Calu3 (cell line): ENCODE results near the gene PCNT. TPM values are rescaled to one million over a fixed set of nuclear protein-coding genes. Genes with fewer than 3 reads are reported as not detected.

Experiments used
- BruUV-seq: library from RNA; stranded (reverse); fragments of 400-500 nt; replicated peaks from 2 replicates; lab custom pipeline; 2021; lab: Mats Ljungman, UMichigan
- CTCF ChIA-PET: fragments of 300-600 bp; sonication (Branson Sonifier 250); formaldehyde crosslinking; loops from one replicate; lab custom pipeline; 2022; ENCODE audit warnings: antibody characterized with exemption; lab: Charles Lee
- DNase-seq: peaks from one replicate; pipeline ENCODE4 v3.0.0; 2022
- H3K27ac Mint-ChIP-seq: one replicate; pipeline ENCODE4 v1.8.0; 2022; ENCODE audit warnings: mixed read lengths; ENCODE audit not compliant: unreplicated experiment
- H3K27me3 Mint-ChIP-seq: one replicate; pipeline ENCODE4 v1.8.0; 2022; ENCODE audit warnings: mixed read lengths; ENCODE audit not compliant: unreplicated experiment
- H3K36me3 Mint-ChIP-seq: one replicate; pipeline ENCODE4 v1.8.0; 2022; ENCODE audit warnings: mild to moderate bottlenecking, moderate library complexity, mixed read lengths; ENCODE audit not compliant: insufficient read depth, unreplicated experiment
- H3K4me1 Mint-ChIP-seq: one replicate; pipeline ENCODE4 v1.8.0; 2022; ENCODE audit warnings: mild to moderate bottlenecking, low read depth, mixed read lengths; ENCODE audit not compliant: unreplicated experiment
- H3K4me3 Mint-ChIP-seq: one replicate; pipeline ENCODE4 v1.8.0; 2022; ENCODE audit warnings: mild to moderate bottlenecking, low read depth, moderate library complexity, mixed read lengths; ENCODE audit not compliant: unreplicated experiment
- H3K9me3 Mint-ChIP-seq: one replicate; pipeline ENCODE4 v1.8.0; 2022; ENCODE audit warnings: low read depth, mixed read lengths; ENCODE audit not compliant: unreplicated experiment
- intact Hi-C: fragments of 100-400 bp; cut with micrococcal nuclease; formaldehyde crosslinking; loops from one replicate; pipeline ENCODE4 v1.10.0; 2022; ENCODE audit not compliant: unreplicated experiment
- total RNA-seq: library from RNA; stranded (reverse); gene quantifications from 2 replicates; pipeline ENCODE4 v1.2.3, GENCODE V29; 2022
- TF ChIP-seq, protein P1 (sequence below): fragments of 200-600 bp; IDR thresholded peaks from one replicate; pipeline ENCODE4 v1.8.0; 2022; ENCODE audit warnings: antibody characterized with exemption; ENCODE audit not compliant: unreplicated experiment

The PCNT gene
- total RNA-seq, 1 experiment from 2014 or later = 32.2 TPM

GRCh38 chr21:46381541-46381940 is 57.6 kb downstream of the PCNT start:
- Mint-ChIP-seq H3K27ac (no peak overlapping the region), H3K27me3 (no peaks in the 10 kb centered on the region), H3K36me3 (peaks cover 10% of the 10 kb centered on the region), H3K4me3 (no peak overlapping the region), H3K4me1 (no peaks in the 10 kb centered on the region), H3K9me3 (no peaks in the 10 kb centered on the region)
- DNase-seq = no peak
- BruUV-seq = no TSS peak
- TF ChIP-seq, protein P1, sequence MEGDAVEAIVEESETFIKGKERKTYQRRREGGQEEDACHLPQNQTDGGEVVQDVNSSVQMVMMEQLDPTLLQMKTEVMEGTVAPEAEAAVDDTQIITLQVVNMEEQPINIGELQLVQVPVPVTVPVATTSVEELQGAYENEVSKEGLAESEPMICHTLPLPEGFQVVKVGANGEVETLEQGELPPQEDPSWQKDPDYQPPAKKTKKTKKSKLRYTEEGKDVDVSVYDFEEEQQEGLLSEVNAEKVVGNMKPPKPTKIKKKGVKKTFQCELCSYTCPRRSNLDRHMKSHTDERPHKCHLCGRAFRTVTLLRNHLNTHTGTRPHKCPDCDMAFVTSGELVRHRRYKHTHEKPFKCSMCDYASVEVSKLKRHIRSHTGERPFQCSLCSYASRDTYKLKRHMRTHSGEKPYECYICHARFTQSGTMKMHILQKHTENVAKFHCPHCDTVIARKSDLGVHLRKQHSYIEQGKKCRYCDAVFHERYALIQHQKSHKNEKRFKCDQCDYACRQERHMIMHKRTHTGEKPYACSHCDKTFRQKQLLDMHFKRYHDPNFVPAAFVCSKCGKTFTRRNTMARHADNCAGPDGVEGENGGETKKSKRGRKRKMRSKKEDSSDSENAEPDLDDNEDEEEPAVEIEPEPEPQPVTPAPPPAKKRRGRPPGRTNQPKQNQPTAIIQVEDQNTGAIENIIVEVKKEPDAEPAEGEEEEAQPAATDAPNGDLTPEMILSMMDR = no peak
- intact Hi-C loops = no loop called here
- CTCF ChIA-PET = no interaction called here

DNA sequence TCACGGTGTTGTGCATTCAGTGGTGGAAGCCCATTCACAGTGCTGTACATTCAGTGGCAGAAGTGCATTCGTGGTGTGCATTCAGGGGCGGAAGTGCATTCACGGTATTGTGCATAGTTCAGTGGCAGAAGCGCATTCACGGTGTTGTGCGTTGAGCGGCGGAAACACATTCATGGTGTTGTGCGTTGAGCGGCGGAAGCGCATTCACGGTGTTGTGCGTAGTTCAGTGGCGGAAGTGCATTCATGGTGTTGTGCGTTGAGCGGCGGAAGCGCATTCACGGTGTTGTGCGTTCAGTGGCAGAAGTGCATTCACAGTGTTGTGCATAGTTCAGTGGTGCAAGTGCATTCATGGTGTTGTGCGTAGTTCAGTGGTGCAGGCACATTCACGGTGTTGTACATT is 60.6 kb downstream of the PCNT start:
- intact Hi-C loops = no loop called here
- no TSS peak for BruUV-seq
- Mint-ChIP-seq H3K36me3 (peaks cover 14% of the 10 kb centered on the region), H3K4me1 (no peaks in the 10 kb centered on the region), H3K4me3 (no peak overlapping the region), H3K9me3 (no peaks in the 10 kb centered on the region), H3K27me3 (no peaks in the 10 kb centered on the region), H3K27ac (no peak overlapping the region)
- TF ChIP-seq, protein P1 = no peak
- DNase-seq = no peak
- CTCF ChIA-PET = no interaction called here

DNA sequence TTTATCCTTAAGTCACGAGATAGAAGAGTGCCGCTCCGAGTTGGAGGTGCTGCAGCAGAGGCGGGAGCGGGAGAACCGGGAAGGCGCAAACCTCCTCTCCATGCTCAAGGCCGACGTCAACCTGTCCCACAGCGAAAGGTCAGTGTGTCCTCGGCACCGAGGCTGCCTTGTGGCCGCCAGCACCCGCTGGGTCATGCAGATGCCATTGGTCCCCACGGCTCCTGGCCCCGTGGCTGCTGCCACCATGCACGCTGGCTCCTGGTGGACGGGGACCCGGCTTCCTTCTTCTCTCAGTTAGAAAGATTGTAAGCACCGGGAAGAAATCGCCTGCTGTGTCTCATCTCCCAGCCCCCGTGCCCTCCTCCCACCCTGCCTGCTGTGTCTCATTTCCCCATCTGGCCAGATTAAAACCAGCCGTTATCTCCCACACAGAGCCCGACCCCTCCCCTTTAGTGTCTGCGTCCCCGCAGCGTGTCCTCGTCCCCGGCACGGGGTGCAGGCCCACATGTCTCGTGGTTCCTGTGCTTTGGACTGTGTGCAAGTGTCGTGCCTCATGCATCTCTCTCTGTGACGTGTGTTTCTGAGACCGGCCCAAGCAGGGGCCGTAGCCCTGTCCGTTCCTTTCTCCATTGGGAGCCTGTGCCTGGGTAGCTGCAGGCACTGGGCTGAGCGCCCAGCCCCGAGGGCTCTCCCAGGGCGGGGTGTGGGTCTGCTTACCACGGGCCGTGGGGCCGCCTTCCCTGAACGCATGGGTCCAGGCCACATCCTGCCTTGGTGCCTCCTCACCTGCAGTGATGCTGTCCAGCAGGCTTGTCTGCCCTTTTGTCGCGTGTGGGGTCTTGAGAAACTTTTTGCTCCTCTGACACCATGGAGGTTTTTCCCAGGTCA is 62.1 kb downstream of the PCNT start:
- Mint-ChIP-seq H3K4me3 (no peak overlapping the region), H3K4me1 (no peaks in the 10 kb centered on the region), H3K27me3 (no peaks in the 10 kb centered on the region), H3K27ac (no peak overlapping the region), H3K36me3 (peaks cover 20% of the 10 kb centered on the region), H3K9me3 (no peaks in the 10 kb centered on the region)
- TF ChIP-seq, protein P1 = no peak
- no peak for DNase-seq
- BruUV-seq = no TSS peak
- CTCF ChIA-PET = no interaction called here
- intact Hi-C loops = no loop called here

DNA sequence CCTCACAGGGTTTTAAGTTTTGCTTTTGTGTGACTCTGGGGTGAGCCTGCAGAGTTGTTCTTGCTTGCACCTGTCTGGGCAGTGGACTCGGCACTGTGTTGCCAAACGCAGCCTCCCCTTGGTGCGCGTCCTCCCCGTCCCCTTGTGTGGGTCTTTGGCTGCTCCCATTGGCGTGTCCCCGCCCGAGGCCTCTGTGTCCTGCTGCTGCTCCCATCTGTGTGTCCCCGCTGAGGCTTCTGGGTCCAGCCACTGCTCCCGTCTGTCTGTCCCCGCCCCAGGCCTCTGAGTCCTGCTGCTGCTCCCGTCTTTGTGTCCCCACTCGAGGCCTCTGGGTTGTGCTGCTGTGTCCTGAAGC is 62.8 kb downstream of the PCNT start:
- peaks cover 20% of the 10 kb centered on the region for H3K36me3 Mint-ChIP-seq
- BruUV-seq = no TSS peak

More for the DNA sequence above, 62.8 kb downstream of the PCNT start:
- H3K27me3 Mint-ChIP-seq = no peaks in the 10 kb centered on the region
- no peaks in the 10 kb centered on the region for H3K9me3 Mint-ChIP-seq
- TF ChIP-seq, protein P1 = no peak
- H3K4me1 Mint-ChIP-seq = no peaks in the 10 kb centered on the region
- DNase-seq = no peak
- CTCF ChIA-PET = no interaction called here
- intact Hi-C loops = no loop called here
- H3K27ac Mint-ChIP-seq = no peak overlapping the region
- H3K4me3 Mint-ChIP-seq = no peak overlapping the region
